HG02678 (cell line): ENCODE data around the gene ERN1.
"Not testable (repeated sequence)": the region's sequence is repeated elsewhere in the genome, so short reads cannot be mapped to it uniquely, and the experiment has no call there.

ENCODE experiments used
- ATAC-seq: cut with Tn5 transposase; IDR thresholded peaks from one replicate; pipeline ENCODE4 v1.9.1; 2021; ENCODE audit warnings: mild to moderate bottlenecking, moderate library complexity; ENCODE audit not compliant: unreplicated experiment

Gene ERN1

GRCh38 chr17:64036198-64036922 lies 93.6 kb downstream of the ERN1 start:
- ATAC-seq = no peak

- no peak for ATAC-seq
Measured at GRCh38 chr17:64032081-64032480, 97.9 kb downstream of the ERN1 start.

- ATAC-seq = peak; percentile 49
Measured at GRCh38 chr17:64028874-64029464, 101.0 kb downstream of the ERN1 start.

- no peak for ATAC-seq
Measured at GRCh38 chr17:64025732-64026294, 104.1 kb downstream of the ERN1 start.

- no peak for ATAC-seq
Measured at GRCh38 chr17:64024781-64025731, 104.9 kb downstream of the ERN1 start.

GRCh38 chr17:64024215-64024654 lies 105.7 kb downstream of the ERN1 start:
- ATAC-seq = no peak

- ATAC-seq = no peak
Measured at GRCh38 chr17:64022611-64023063, 107.3 kb downstream of the ERN1 start.

- ATAC-seq = peak; percentile 60
Measured at GRCh38 chr17:64020056-64020766, 109.7 kb downstream of the ERN1 start, which contains the start of gene ICAM2. Gene ICAM2, minus strand, starts transcription at chr17:64020633. Its CDS starts 13,942 bp downstream, at chr17:64006691.

GRCh38 chr17:64019551-64019961 lies 110.4 kb downstream of the ERN1 start:
- ATAC-seq = not testable (repeated sequence)

GRCh38 chr17:64017381-64017980 lies 112.5 kb downstream of the ERN1 start:
- no peak for ATAC-seq

GRCh38 chr17:64016974-64017373 lies 113.0 kb downstream of the ERN1 start:
- no peak for ATAC-seq

- no peak for ATAC-seq
Measured at GRCh38 chr17:64016231-64016784, 113.6 kb downstream of the ERN1 start.

- no peak for ATAC-seq
Measured at GRCh38 chr17:64015447-64015846, 114.5 kb downstream of the ERN1 start.

- ATAC-seq = no peak
Measured at GRCh38 chr17:64009571-64010402, 120.2 kb downstream of the ERN1 start.

- no peak for ATAC-seq
Measured at GRCh38 chr17:64008830-64009229, 121.1 kb downstream of the ERN1 start.

GRCh38 chr17:64008346-64008745 lies 121.6 kb downstream of the ERN1 start:
- no peak for ATAC-seq

- no peak for ATAC-seq
Measured at GRCh38 chr17:64007838-64008282, 122.1 kb downstream of the ERN1 start.

- ATAC-seq = not testable (repeated sequence)
Measured at GRCh38 chr17:64007089-64007837, 122.7 kb downstream of the ERN1 start.
